ENCODE results near the gene ANKFY1. TPM values are rescaled to one million over a fixed set of nuclear protein-coding genes. Genes with fewer than 3 reads are reported as not detected.

Gene ANKFY1
- total RNA-seq, 1 experiment from 2014 or later = 46.8 TPM

- Mint-ChIP-seq H3K9me3 (no peaks in the 10 kb centered on the region), H3K27me3 (ENCODE audit: low read depth) (no peaks in the 10 kb centered on the region), H3K4me3 (no peak overlapping the region), H3K27ac (peak overlapping the region; percentile 86), H3K36me3 (peaks cover 23% of the 10 kb centered on the region), H3K4me1 (no peaks in the 10 kb centered on the region)
- ChIA-PET CTCF (interaction anchor here (0.6 kb wide), 1 partner anchor 189 kb away, joined by 3 read pairs; no protein-coding TSS in a partner anchor), POLR2A (no interaction called here)
- TF ChIP-seq FOXJ3 (CRISPR knock-in tag; IDR thresholded peaks at IDR 0.05; ENCODE audit: borderline replicate concordance) = no peak
- no peak for TF ChIP-seq ZNF416 (CRISPR knock-in tag; IDR thresholded peaks at IDR 0.05)
- TF ChIP-seq JUN (CRISPR knock-in tag; IDR thresholded peaks at IDR 0.05) = no peak
- no peak for TF ChIP-seq ZNF512 (CRISPR knock-in tag; IDR thresholded peaks at IDR 0.05; ENCODE audit: borderline replicate concordance)
- TF ChIP-seq MYBL2 (CRISPR knock-in tag; IDR thresholded peaks at IDR 0.05) = no peak
- no peak for TF ChIP-seq HMGXB4 (CRISPR knock-in tag; IDR thresholded peaks at IDR 0.05)
- no peak for TF ChIP-seq ZNF281 (CRISPR knock-in tag; IDR thresholded peaks at IDR 0.05)
- no peak for TF ChIP-seq SP1 (CRISPR knock-in tag; conservative IDR thresholded peaks at IDR 0.05)
- no peak for TF ChIP-seq ZNF532 (CRISPR knock-in tag; IDR thresholded peaks at IDR 0.05; ENCODE audit: borderline replicate concordance)
- no peak for TF ChIP-seq OVOL2 (CRISPR knock-in tag; IDR thresholded peaks at IDR 0.05; ENCODE audit: borderline replicate concordance)
- TF ChIP-seq CREB1 (CRISPR knock-in tag; IDR thresholded peaks at IDR 0.05) = no peak
- TF ChIP-seq ATF2 (CRISPR knock-in tag; IDR thresholded peaks at IDR 0.05; ENCODE audit: borderline replicate concordance, low read depth) = no peak
- no peak for TF ChIP-seq AFF4 (CRISPR knock-in tag; IDR thresholded peaks at IDR 0.05; ENCODE audit: borderline replicate concordance)
- TF ChIP-seq ERG (CRISPR knock-in tag; IDR thresholded peaks at IDR 0.05) = no peak
- ATAC-seq (no peak), DNase-seq (ENCODE audit: low spot score) (no peak)
Observed at GRCh38 chr17:4232168-4232813, 31.5 kb downstream of the ANKFY1 start.
